Suprapubic skin (tissue), 4 donors: ENCODE measurements around the gene LIPN. TPM values are rescaled to one million over a fixed set of nuclear protein-coding genes. Genes with fewer than 3 reads are reported as not detected.

Experiments used
- DNase-seq, 2 donors: peaks; one replicate each; pipeline ENCODE4 v3.0.0-alpha.2; 2019; ENCODE audit warnings: low spot score in 2 of 2
- H3K27ac ChIP-seq: fragments of 200-600 bp; sonication (generic); one replicate; pipeline ENCODE4 v1.5.1; 2019
- H3K27me3 ChIP-seq: fragments of 200-600 bp; sonication (generic); one replicate; pipeline ENCODE4 v1.5.1; 2019
- H3K36me3 ChIP-seq: fragments of 200-600 bp; sonication (generic); one replicate; pipeline ENCODE4 v1.5.1; 2019
- H3K4me1 ChIP-seq: fragments of 200-600 bp; sonication (generic); one replicate; pipeline ENCODE4 v1.5.1; 2019
- H3K4me3 ChIP-seq: fragments of 200-600 bp; sonication (generic); one replicate; pipeline ENCODE4 v1.5.1; 2019; ENCODE audit warnings: mild to moderate bottlenecking
- H3K9me3 ChIP-seq: fragments of 200-600 bp; sonication (generic); one replicate; pipeline ENCODE4 v1.5.1; 2019
- EP300 ChIP-seq: sonication (generic); formaldehyde crosslinking; IDR thresholded peaks from one replicate; pipeline ENCODE4 v1.6.1; 2017; ENCODE audit warnings: antibody characterized with exemption
- POLR2A ChIP-seq, 2 donors: fragments of 450-650 bp; IDR thresholded peaks; one replicate each; pipeline ENCODE4 v1.6.1; 2017; ENCODE audit warnings: antibody characterized with exemption in 2 of 2, mild to moderate bottlenecking in 2 of 2, moderate library complexity in 2 of 2
- POLR2AphosphoS5 ChIP-seq, 3 donors: sonication (generic); formaldehyde crosslinking; IDR thresholded peaks; one replicate each; pipeline ENCODE4 v1.6.1; 2017; ENCODE audit warnings: antibody characterized with exemption in 3 of 3
- WGBS: methylation state at CpG from one replicate; pipeline ENCODE4 v1.1.5; 2018; 5-methylcytosine and 5-hydroxymethylcytosine counted together
- total RNA-seq, 4 donors: library from RNA; depleted of rRNA; stranded (reverse); fragments of >200 nt; gene quantifications; one replicate each; pipeline ENCODE4 v1.1.0, GENCODE V29; 2016
- TF ChIP-seq, protein P1 (sequence below), 2 donors: fragments of 200-600 bp in 1 of 2; fragments of 450-650 bp in 1 of 2; sonication (generic) in 1 of 2; IDR thresholded peaks; one replicate each; pipeline ENCODE4 v1.5.1; 2016 to 2019; ENCODE audit warnings: antibody characterized with exemption in 2 of 2, mild to moderate bottlenecking in 1 of 2, moderate library complexity in 1 of 2

The LIPN gene
- total RNA-seq, 4 donors from 2014 or later, result 7.2 to 42.8 (median 30.1) TPM

DNA sequence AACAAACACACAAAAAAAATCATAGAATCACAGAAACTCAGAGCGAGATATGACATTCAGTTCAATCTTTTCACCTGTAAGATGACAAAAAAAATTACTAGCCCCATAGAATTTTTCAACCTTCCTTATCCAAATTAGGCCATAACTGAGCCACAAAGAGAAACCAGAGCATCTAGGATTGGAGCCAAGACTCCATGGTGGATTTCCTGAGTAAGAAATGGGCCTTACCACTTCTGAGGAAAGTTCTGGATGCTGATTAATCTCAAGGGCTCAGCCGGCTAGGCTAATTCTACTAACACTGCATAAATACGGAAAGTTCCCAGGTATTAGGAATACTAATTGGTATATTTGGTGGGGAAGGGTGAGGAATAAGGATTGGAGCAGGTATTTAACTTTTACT is 59.5 kb downstream of the LIPN start:
- Histone ChIP-seq H3K4me3 (no peak overlapping the region), H3K9me3 (no peaks in the 10 kb centered on the region), H3K36me3 (no peaks in the 10 kb centered on the region), H3K27ac (no peak overlapping the region), H3K27me3 (no peaks in the 10 kb centered on the region), H3K4me1 (peaks cover 16% of the 10 kb centered on the region)
- DNase-seq, result no peak
- TF ChIP-seq POLR2AphosphoS5 (IDR thresholded peaks at IDR 0.05), result no peak
- 68% methylated on average over 3 of the region's 3 CpGs for WGBS

- TF ChIP-seq, protein P1, sequence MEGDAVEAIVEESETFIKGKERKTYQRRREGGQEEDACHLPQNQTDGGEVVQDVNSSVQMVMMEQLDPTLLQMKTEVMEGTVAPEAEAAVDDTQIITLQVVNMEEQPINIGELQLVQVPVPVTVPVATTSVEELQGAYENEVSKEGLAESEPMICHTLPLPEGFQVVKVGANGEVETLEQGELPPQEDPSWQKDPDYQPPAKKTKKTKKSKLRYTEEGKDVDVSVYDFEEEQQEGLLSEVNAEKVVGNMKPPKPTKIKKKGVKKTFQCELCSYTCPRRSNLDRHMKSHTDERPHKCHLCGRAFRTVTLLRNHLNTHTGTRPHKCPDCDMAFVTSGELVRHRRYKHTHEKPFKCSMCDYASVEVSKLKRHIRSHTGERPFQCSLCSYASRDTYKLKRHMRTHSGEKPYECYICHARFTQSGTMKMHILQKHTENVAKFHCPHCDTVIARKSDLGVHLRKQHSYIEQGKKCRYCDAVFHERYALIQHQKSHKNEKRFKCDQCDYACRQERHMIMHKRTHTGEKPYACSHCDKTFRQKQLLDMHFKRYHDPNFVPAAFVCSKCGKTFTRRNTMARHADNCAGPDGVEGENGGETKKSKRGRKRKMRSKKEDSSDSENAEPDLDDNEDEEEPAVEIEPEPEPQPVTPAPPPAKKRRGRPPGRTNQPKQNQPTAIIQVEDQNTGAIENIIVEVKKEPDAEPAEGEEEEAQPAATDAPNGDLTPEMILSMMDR (IDR thresholded peaks at IDR 0.05), result no peak
- TF ChIP-seq EP300 (no peak), POLR2A (IDR thresholded peaks at IDR 0.05) (no peak), POLR2AphosphoS5 (IDR thresholded peaks at IDR 0.05) (no peak)
- peaks cover 16% of the 10 kb centered on the region for H3K4me1 ChIP-seq
- no peak overlapping the region for H3K4me3 ChIP-seq
- H3K9me3 ChIP-seq, result no peaks in the 10 kb centered on the region
- H3K27ac ChIP-seq, result peak overlapping the region; percentile 34
- no peak for DNase-seq
- no peaks in the 10 kb centered on the region for H3K27me3 ChIP-seq
- no peaks in the 10 kb centered on the region for H3K36me3 ChIP-seq
Observed at GRCh38 chr10:88820748-88821401, 61.1 kb downstream of the LIPN start.

DNA sequence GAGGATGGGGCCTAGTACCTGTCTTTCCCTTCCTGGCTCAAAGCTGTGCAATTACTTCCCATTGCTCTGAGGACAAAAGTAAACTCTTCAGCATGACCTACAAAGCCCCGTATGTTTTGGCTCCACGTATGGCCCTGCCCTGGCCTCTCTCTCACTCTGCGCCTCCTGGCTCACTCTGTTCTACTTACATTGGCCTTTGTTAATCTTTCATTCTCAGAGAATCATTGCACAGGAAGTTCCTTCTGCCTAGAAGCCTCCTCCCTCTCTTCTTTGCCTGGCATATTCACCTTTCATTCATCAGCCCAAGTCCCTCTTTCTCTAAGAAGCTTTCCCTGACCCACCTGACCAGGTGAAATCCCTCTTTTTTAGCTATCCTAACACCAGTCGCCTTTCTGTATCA is 66.6 kb downstream of the LIPN start:
- TF ChIP-seq POLR2A (IDR thresholded peaks at IDR 0.05), result no peak
- no peak for TF ChIP-seq EP300
- Histone ChIP-seq H3K4me3 (no peak overlapping the region), H3K36me3 (no peaks in the 10 kb centered on the region), H3K4me1 (peaks cover 4% of the 10 kb centered on the region), H3K9me3 (no peaks in the 10 kb centered on the region), H3K27ac (no peak overlapping the region), H3K27me3 (no peaks in the 10 kb centered on the region)
- no peak for DNase-seq
- 70% methylated on average over 4 of the region's 4 CpGs for WGBS

DNA sequence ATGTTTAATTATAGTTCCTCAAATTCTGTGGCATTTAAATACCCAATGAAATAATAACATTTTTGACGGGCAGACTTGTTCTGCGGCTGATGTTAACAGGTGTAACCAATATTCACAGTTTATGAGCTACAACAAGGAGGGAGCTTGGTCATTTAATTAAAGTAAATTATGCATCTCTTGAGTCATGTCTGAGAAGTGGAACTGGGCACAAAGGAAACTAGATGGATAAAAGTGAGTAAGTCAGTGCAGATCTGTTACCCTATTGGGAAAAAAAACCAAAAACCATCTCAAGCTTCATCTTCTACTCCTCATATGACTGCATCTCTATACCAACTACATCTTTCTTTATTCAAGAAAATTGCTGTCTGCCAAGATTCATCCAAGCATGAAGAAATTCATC is 67.9 kb downstream of the LIPN start:
- WGBS, result 90% methylated on average over 2 of the region's 2 CpGs
- no peak for TF ChIP-seq POLR2A (IDR thresholded peaks at IDR 0.05)
- no peak for TF ChIP-seq EP300
- no peak for TF ChIP-seq POLR2AphosphoS5 (IDR thresholded peaks at IDR 0.05)
- TF ChIP-seq, protein P1 (IDR thresholded peaks at IDR 0.05), result no peak
- H3K4me3 ChIP-seq, result no peak overlapping the region
- H3K36me3 ChIP-seq, result no peaks in the 10 kb centered on the region
- no peaks in the 10 kb centered on the region for H3K27me3 ChIP-seq
- peaks cover 5% of the 10 kb centered on the region for H3K4me1 ChIP-seq
- H3K27ac ChIP-seq, result no peak overlapping the region
- DNase-seq, result no peak
- no peaks in the 10 kb centered on the region for H3K9me3 ChIP-seq

- peaks cover 5% of the 10 kb centered on the region for H3K4me1 ChIP-seq
- 57% methylated on average over 1 of the region's 1 CpG for WGBS
Observed at GRCh38 chr10:88828310-88828709, 68.5 kb downstream of the LIPN start.

More at GRCh38 chr10:88828310-88828709, 68.5 kb downstream of the LIPN start:
- DNase-seq, result no peak
- no peak overlapping the region for H3K27ac ChIP-seq
- no peak overlapping the region for H3K4me3 ChIP-seq
- TF ChIP-seq EP300 (no peak), POLR2AphosphoS5 (IDR thresholded peaks at IDR 0.05) (no peak), POLR2A (IDR thresholded peaks at IDR 0.05) (no peak)
- TF ChIP-seq, protein P1 (IDR thresholded peaks at IDR 0.05), result no peak
- H3K27me3 ChIP-seq, result no peaks in the 10 kb centered on the region
- no peaks in the 10 kb centered on the region for H3K36me3 ChIP-seq
- H3K9me3 ChIP-seq, result no peaks in the 10 kb centered on the region

Other genes with a start within 250 kb of the LIPN start
- gene RNLS, start 176.7 kb upstream of the LIPN start, total RNA-seq, result 10 to 100 TPM in 3 of 4 donors, 1 to 10 TPM in 1; 9.8 to 23.7 (median 19.2) TPM
- gene LIPJ, start 173.3 kb upstream of the LIPN start, total RNA-seq, result under 1 TPM; 0.15 to 0.48 (median 0.37) TPM
- gene LIPF, start 95.6 kb upstream of the LIPN start, total RNA-seq, result not detected
- 10 to 100 TPM in 3 of 4 donors, 1 to 10 TPM in 1; 2.6 to 23.4 (median 18.0) TPM for gene LIPK, start 53.8 kb upstream of the LIPN start, total RNA-seq
- gene LIPM, start 42.7 kb downstream of the LIPN start, total RNA-seq, result 10 to 100 TPM; 16.7 to 34.9 (median 29.4) TPM
- gene ANKRD22, start 91.8 kb downstream of the LIPN start, total RNA-seq, result 10 to 100 TPM; 19.6 to 30.1 (median 29.3) TPM
- gene STAMBPL1, start 120.2 kb downstream of the LIPN start, total RNA-seq, result 10 to 100 TPM; 13.3 to 35.8 (median 14.2) TPM
- 100 to 1,000 TPM; 146 to 162 (median 152) TPM for gene ACTA2, start 192.8 kb downstream of the LIPN start, total RNA-seq
- 10 to 100 TPM; 17.8 to 60.2 (median 42.6) TPM for gene FAS, start 230.8 kb downstream of the LIPN start, total RNA-seq